Neural crest cell (in vitro differentiated cells): Measurements from ENCODE around the gene MEX3A. TPM values are rescaled to one million over a fixed set of nuclear protein-coding genes. Genes with fewer than 3 reads are reported as not detected.
"Not testable (repeated sequence)": the region's sequence is repeated elsewhere in the genome, so short reads cannot be mapped to it uniquely, and the experiment has no call there.

ENCODE experiments used
- DNase-seq: peaks from one replicate; pipeline ENCODE4 v3.0.0; 2021; ENCODE audit warnings: low read depth, mixed read lengths, low spot score
- H3K27ac Mint-ChIP-seq: one replicate; pipeline ENCODE4 v1.8.0; 2021; ENCODE audit warnings: mild to moderate bottlenecking, mixed read lengths; ENCODE audit not compliant: unreplicated experiment
- H3K27me3 Mint-ChIP-seq: 2 replicates; pipeline ENCODE4 v1.8.0; 2021; ENCODE audit warnings: low read depth, mild to moderate bottlenecking, mixed read lengths
- H3K36me3 Mint-ChIP-seq: 2 replicates; pipeline ENCODE4 v1.8.0; 2021; ENCODE audit warnings: low read depth, mild to moderate bottlenecking, mixed read lengths
- H3K4me1 Mint-ChIP-seq: 2 replicates; pipeline ENCODE4 v1.8.0; 2021; ENCODE audit warnings: mixed read lengths
- H3K4me3 Mint-ChIP-seq: one replicate; pipeline ENCODE4 v1.8.0; 2021; ENCODE audit warnings: mild to moderate bottlenecking, mixed read lengths
- H3K9me3 Mint-ChIP-seq: 2 replicates; pipeline ENCODE4 v1.8.0; 2021; ENCODE audit warnings: mixed read lengths
- CTCF ChIP-seq: fragments of 200-600 bp; sonication (generic); conservative IDR thresholded peaks from 2 replicates; pipeline ENCODE4 v1.5.0; 2021; ENCODE audit warnings: antibody characterized with exemption, mild to moderate bottlenecking
- total RNA-seq: library from RNA; stranded (reverse); gene quantifications from 2 replicates; pipeline ENCODE4 v1.2.1, GENCODE V29; 2021

MEX3A gene
- total RNA-seq, 1 donor from 2014 or later, result 114 TPM

DNA sequence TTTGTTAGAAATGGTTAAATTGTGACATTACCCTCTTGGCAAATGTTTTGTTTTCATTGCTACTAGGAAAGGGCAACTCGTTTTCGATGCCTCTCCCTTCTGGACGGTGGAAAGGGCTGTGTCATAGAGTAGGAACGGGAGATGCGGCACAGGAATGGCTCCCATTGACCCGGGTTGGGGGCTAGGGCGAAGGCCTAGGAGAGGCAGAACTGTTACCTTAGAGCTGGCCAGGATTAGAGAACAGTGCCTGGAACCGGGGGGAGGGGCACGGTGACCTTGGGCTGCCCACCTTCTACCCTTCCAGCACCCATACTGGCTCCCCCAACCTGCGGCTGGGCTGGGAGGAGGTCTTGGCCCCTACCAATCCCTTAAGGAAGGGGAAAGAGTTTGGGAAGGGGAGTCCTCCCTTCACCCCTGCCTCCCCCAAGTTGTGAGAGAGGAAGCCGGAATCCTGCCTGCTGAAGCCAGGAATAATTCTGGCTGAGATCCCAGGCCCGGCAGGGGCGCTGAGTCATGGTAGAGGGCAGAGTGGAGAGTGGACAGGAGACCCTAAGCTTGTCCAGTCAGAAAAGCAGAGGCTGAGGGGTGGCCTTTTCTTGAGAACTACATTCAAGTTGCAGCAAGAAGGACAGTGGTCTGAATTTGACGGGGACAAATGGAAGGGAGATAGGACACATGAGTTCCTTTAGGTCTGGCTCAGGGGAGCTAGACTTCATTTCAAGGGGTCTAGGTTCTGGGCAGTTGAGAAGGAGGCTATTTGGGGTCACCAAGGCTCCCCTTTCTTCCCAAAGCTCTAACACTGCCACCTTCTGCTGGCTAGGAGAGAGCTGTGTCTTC lies 40.5 kb upstream of the MEX3A start:
- Mint-ChIP-seq H3K9me3 (no peaks in the 10 kb centered on the region), H3K36me3 (no peaks in the 10 kb centered on the region), H3K4me1 (peaks cover 46% of the 10 kb centered on the region), H3K27ac (peak overlapping the region; percentile 46), H3K27me3 (no peaks in the 10 kb centered on the region), H3K4me3 (peak overlapping the region; percentile 58)
- no peak for DNase-seq
- TF ChIP-seq CTCF, result no peak

DNA sequence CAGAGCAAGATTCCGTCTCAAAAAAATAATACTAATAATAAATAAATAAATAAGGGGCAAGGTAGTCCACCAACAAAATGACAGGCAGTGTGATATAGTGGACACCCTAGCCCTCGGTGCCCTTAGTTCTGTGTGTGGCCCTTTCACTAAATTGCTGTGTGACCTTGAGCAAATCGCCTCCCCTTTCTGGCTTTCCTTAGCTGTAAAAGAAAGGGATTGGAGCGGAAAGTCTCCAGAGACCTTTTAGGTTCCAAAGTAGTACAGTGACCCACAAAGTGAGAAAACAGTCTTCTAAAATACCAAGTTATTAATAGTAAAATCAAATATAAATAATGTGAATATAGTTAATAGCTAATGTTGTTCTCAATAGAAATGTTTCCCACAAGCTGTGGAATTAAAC lies 39.8 kb upstream of the MEX3A start:
- no peaks in the 10 kb centered on the region for H3K9me3 Mint-ChIP-seq
- DNase-seq, result no peak
- H3K4me1 Mint-ChIP-seq, result peaks cover 41% of the 10 kb centered on the region
- H3K4me3 Mint-ChIP-seq, result no peak overlapping the region
- H3K27me3 Mint-ChIP-seq, result no peaks in the 10 kb centered on the region
- no peak overlapping the region for H3K27ac Mint-ChIP-seq
- H3K36me3 Mint-ChIP-seq, result no peaks in the 10 kb centered on the region
- TF ChIP-seq CTCF, result no peak

GRCh38 chr1:156121457-156121856 lies 39.2 kb upstream of the MEX3A start:
- Mint-ChIP-seq H3K27me3 (no peaks in the 10 kb centered on the region), H3K4me1 (peaks cover 41% of the 10 kb centered on the region), H3K4me3 (no peak overlapping the region), H3K36me3 (no peaks in the 10 kb centered on the region), H3K27ac (no peak overlapping the region), H3K9me3 (no peaks in the 10 kb centered on the region)
- DNase-seq, result no peak
- no peak for TF ChIP-seq CTCF

DNA sequence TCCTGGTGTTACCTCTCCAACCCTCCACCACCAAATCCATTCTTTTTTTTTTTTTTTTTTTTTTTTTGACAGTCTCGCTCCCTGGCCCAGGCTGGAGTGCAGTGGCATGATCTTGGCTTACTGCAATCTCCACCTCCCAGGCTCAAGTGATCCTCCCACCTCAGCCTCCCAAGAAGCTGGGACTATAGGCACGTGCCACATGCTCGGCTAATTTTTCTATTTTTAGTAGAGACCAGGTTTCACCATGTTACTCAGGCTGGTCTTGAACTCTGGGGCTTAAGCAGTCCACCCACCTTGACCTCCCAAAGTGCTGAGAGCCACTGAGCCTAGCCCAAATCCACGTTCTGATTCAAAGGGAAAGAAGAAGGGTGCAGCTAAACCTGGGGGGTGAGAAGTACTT lies 38.7 kb upstream of the MEX3A start:
- not testable (repeated sequence) for H3K9me3 Mint-ChIP-seq, H3K36me3 Mint-ChIP-seq, H3K27ac Mint-ChIP-seq, H3K4me3 Mint-ChIP-seq, DNase-seq, H3K27me3 Mint-ChIP-seq
- H3K4me1 Mint-ChIP-seq, result peaks cover 41% of the 10 kb centered on the region

DNA sequence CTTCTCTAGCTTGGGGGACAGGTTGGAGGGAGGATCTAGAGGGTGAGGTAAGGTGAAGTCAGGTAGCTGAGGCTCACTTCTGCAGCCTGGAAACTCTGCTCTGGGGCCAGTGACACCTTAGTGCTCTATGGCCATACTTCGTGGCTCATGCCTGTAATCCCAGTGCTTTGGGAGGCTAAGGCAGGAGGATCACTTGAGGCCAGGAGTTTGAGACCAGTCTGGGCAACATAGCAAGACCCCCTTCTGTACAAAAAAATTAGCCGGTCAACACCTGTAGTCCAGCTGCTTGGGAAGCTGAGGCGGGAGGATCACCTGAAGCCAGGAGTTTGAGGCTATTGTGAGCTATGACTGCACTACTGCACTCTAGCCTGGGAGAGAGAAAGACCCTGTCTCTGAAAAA lies 38.1 kb upstream of the MEX3A start:
- no peak for TF ChIP-seq CTCF
- Mint-ChIP-seq H3K36me3 (no peaks in the 10 kb centered on the region), H3K4me3 (peak overlapping the region; percentile 39), H3K27ac (peak overlapping the region; percentile 73), H3K27me3 (peaks cover 5% of the 10 kb centered on the region), H3K9me3 (no peaks in the 10 kb centered on the region), H3K4me1 (peaks cover 45% of the 10 kb centered on the region)
- DNase-seq, result no peak

- no peak overlapping the region for H3K27ac Mint-ChIP-seq
- TF ChIP-seq CTCF, result no peak
- H3K4me3 Mint-ChIP-seq, result no peak overlapping the region
- no peaks in the 10 kb centered on the region for H3K36me3 Mint-ChIP-seq
- peaks cover 46% of the 10 kb centered on the region for H3K4me1 Mint-ChIP-seq
- H3K27me3 Mint-ChIP-seq, result peaks cover 10% of the 10 kb centered on the region
- no peaks in the 10 kb centered on the region for H3K9me3 Mint-ChIP-seq
- DNase-seq, result no peak
These were observed 37.4 kb upstream of the MEX3A start for GRCh38 chr1:156119503-156120209.
